Kidney (tissue), 14 donors: Measurements from ENCODE around the gene PDGFC. TPM values are rescaled to one million over a fixed set of nuclear protein-coding genes. Genes with fewer than 3 reads are reported as not detected.

Source experiments
- DNase-seq, 5 donors: peaks; one replicate each; pipeline ENCODE4 v3.0.0-alpha.2; 2013 to 2020
- FAIRE-seq: peaks from 2 replicates; lab custom pipeline; 2012; peaks lifted over from hg19 to GRCh38; lab: Jason Lieb, UNC
- H3K27ac ChIP-seq, 2 donors: one replicate each; pipeline ENCODE4 v1.7.0; 2013; ENCODE audit warnings: low read depth in 2 of 2, low read length in 2 of 2, inconsistent platforms in 1 of 2
- H3K27me3 ChIP-seq: one replicate; pipeline ENCODE4 v1.7.1; 2013; ENCODE audit warnings: low read length, inconsistent platforms; ENCODE audit not compliant: control insufficient read depth, insufficient read depth
- H3K36me3 ChIP-seq, 3 donors: one replicate each; pipeline versions ENCODE4 v1.7.0 to v1.7.1; 2013; ENCODE audit warnings: low read length in 3 of 3, control low read depth in 1 of 3, inconsistent platforms in 1 of 3; ENCODE audit not compliant: insufficient read depth in 3 of 3, control insufficient read depth in 2 of 3
- H3K4me1 ChIP-seq, 3 donors: one replicate each; pipeline versions ENCODE4 v1.7.0 to v1.7.1; 2013; ENCODE audit warnings: low read length in 3 of 3, inconsistent platforms in 1 of 3, low read depth in 1 of 3; ENCODE audit not compliant: control insufficient read depth in 2 of 3, insufficient read depth in 2 of 3
- H3K4me3 ChIP-seq, 3 donors: one replicate each; pipeline versions ENCODE4 v1.7.0 to v1.8.1; 2013; ENCODE audit warnings: low read length in 3 of 3, control low read depth in 1 of 3, inconsistent platforms in 1 of 3
- H3K9ac ChIP-seq, 3 donors: one replicate each; pipeline versions ENCODE4 v1.7.0 to v1.7.1; 2013; ENCODE audit warnings: low read length in 3 of 3, control low read depth in 1 of 3, inconsistent platforms in 1 of 3
- H3K9me3 ChIP-seq, 3 donors: one replicate each; pipeline versions ENCODE4 v1.7.0 to v1.7.1; 2013; ENCODE audit warnings: low read length in 3 of 3, control low read depth in 1 of 3, inconsistent platforms in 1 of 3; ENCODE audit not compliant: control insufficient read depth in 2 of 3, insufficient read depth in 1 of 3
- intact Hi-C: fragments of 100-400 bp; cut with DNase I; formaldehyde crosslinking; loops from one replicate; pipeline ENCODE4 v1.11.1; 2022
- polyA plus RNA-seq: library from polyadenylated mRNA; stranded (reverse); fragments of 350-450 nt; fragmentation: Illumina TruSeq; extraction: RNeasy Lipid Tissue Mini Kit (QIAGEN cat#74804); gene quantifications from one replicate; pipeline ENCODE4 v1.2.3, GENCODE V29; 2014; ENCODE audit warnings: low read depth, low replicate concordance; ENCODE audit not compliant: insufficient read depth
- total RNA-seq: library from RNA; stranded (reverse); fragmentation: NEBNext Ultra II Directional; extraction: Animal tissue kit (Norgen Biotek cat#: 25700); gene quantifications from one replicate; pipeline ENCODE4 v1.2.1, GENCODE V29; 2021
- TF ChIP-seq, protein P1 (sequence below): IDR thresholded peaks from 3 replicates; pipeline ENCODE4 v1.5.1; 2012; ENCODE audit warnings: mild to moderate bottlenecking, moderate library complexity, borderline replicate concordance; ENCODE audit not compliant: insufficient read depth; ENCODE audit errors: extremely low read depth
- donor health status: control.
- donor health status: control.
- donor health status: control.
- donor health status: control.
- donor health status: control.
- donor health status: DM: yes; HTN: yes; CAD: no.
- donor health status: Normal renal cell carcinoma (clear cell type).

PDGFC gene
- total and polyA plus RNA-seq, 2 donors from 2014 or later: 12.3 to 37.6 TPM

DNA sequence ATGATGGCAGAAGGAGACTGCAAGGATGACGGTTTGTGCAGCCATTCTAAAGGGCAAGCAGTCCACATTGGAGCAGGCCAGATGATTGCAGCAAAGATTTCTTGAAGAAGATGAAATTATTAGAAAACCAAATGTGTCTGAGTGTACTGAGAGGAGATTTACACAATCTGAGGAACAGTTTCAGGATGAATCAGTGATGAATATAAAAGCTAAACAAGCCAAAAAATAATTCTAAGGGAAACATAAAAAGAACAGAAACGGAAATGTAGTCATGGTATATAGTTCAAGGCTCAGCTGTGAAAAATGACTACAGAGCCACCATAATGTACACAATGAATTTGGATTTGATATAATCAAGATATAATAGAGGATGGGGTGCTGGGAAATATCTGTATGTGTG, 168.5 kb downstream of the PDGFC start:
- Histone ChIP-seq H3K4me3 (no peak overlapping the region), H3K36me3 (no peaks in the 10 kb centered on the region), H3K9ac (no peak overlapping the region), H3K4me1 (peaks cover 0 to 6% (median 2%) of the 10 kb centered on the region in 3 donors), H3K27ac (no peak overlapping the region), H3K9me3 (no peaks in the 10 kb centered on the region), H3K27me3 (no peaks in the 10 kb centered on the region)
- FAIRE-seq: no peak
- TF ChIP-seq, protein P1, sequence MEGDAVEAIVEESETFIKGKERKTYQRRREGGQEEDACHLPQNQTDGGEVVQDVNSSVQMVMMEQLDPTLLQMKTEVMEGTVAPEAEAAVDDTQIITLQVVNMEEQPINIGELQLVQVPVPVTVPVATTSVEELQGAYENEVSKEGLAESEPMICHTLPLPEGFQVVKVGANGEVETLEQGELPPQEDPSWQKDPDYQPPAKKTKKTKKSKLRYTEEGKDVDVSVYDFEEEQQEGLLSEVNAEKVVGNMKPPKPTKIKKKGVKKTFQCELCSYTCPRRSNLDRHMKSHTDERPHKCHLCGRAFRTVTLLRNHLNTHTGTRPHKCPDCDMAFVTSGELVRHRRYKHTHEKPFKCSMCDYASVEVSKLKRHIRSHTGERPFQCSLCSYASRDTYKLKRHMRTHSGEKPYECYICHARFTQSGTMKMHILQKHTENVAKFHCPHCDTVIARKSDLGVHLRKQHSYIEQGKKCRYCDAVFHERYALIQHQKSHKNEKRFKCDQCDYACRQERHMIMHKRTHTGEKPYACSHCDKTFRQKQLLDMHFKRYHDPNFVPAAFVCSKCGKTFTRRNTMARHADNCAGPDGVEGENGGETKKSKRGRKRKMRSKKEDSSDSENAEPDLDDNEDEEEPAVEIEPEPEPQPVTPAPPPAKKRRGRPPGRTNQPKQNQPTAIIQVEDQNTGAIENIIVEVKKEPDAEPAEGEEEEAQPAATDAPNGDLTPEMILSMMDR: no peak
- intact Hi-C loops: no loop called here
- no peak for DNase-seq

- FAIRE-seq: no peak
- H3K27ac ChIP-seq: no peak overlapping the region
- no peak for DNase-seq
- no peaks in the 10 kb centered on the region for H3K27me3 ChIP-seq
- H3K9ac ChIP-seq: no peak overlapping the region
- H3K4me3 ChIP-seq: no peak overlapping the region
- H3K36me3 ChIP-seq: no peaks in the 10 kb centered on the region
- TF ChIP-seq, protein P1: no peak
- no peaks in the 10 kb centered on the region for H3K9me3 ChIP-seq
- H3K4me1 ChIP-seq: peaks cover 0 to 6% (median 0%) of the 10 kb centered on the region in 3 donors
- intact Hi-C loops: no loop called here
Observed at GRCh38 chr4:156800463-156800862, 171.1 kb downstream of the PDGFC start.

DNA sequence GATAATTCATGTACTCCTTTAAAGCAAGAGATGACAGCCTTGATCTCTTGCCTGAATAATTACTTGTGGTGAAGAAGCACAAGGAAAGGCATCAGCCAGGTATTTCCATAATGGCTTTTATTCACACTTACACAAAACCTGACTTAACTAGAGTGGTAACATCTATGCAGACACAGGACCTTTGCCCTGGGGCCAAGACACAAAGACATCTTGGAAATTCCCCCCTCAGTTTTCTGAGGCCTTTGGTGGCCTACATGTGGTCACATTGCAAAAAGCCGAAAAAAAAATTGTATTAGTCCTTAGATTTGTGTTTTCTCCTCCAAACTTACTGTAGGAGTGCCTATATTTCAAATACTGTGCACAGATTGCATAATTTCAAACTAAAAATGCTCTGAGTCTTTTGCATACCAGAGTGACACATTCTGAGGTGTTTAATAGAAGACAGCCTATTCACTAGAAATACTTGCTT, 172.4 kb downstream of the PDGFC start:
- TF ChIP-seq, protein P1: no peak
- FAIRE-seq: no peak

DNA sequence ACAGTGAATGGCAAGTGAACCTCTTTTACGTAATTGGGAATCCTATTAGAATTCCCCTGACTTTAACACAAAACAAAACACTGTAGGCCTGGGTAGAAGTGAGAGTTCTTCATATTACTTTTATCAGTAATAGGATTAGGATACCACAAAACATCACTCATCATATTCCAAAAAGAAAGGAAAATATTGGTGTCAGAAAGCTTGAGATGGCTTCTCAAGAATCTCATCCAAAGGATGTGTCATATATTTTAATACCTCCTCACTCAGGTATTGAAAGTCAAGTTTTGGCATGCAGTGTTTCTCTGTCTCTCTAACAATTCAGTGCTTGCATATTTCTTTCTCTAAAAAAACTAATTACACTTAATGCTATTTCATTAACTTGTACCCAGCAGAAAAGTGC, 173.2 kb downstream of the PDGFC start:
- no peaks in the 10 kb centered on the region for H3K27me3 ChIP-seq
- no peak for FAIRE-seq
- no peaks in the 10 kb centered on the region for H3K36me3 ChIP-seq
- TF ChIP-seq, protein P1: no peak
- H3K27ac ChIP-seq: no peak overlapping the region
- H3K4me1 ChIP-seq: peaks cover 0 to 6% (median 0%) of the 10 kb centered on the region in 3 donors
- DNase-seq: no peak
- no peak overlapping the region for H3K9ac ChIP-seq
- intact Hi-C loops: no loop called here
- H3K9me3 ChIP-seq: no peaks in the 10 kb centered on the region
- H3K4me3 ChIP-seq: no peak overlapping the region

More for the DNA sequence above, 172.4 kb downstream of the PDGFC start:
- no peak for DNase-seq
- Histone ChIP-seq H3K27ac (no peak overlapping the region), H3K4me1 (peaks cover 0 to 6% (median 0%) of the 10 kb centered on the region in 3 donors), H3K9ac (no peak overlapping the region), H3K27me3 (no peaks in the 10 kb centered on the region), H3K9me3 (no peaks in the 10 kb centered on the region), H3K4me3 (no peak overlapping the region), H3K36me3 (no peaks in the 10 kb centered on the region)
- intact Hi-C loops: no loop called here
